Stimulated activated CD8-positive, alpha-beta memory T cell treated with anti-CD3 and anti-CD28 coated beads, Interleukin-4, amount 100 ng/mL, for 48 hours (primary cell): ENCODE data around the gene TTLL13.

Experiments
- DNase-seq: peaks from one replicate; pipeline ENCODE4 v3.0.0-alpha.2; 2020

TTLL13 gene

GRCh38 chr15:90249203-90249863 is at the start of gene TTLL13:
TSS of gene TTLL13 (plus strand) at chr15:90249556. CDS start at chr15:90250631, 1,075 bp downstream.
- DNase-seq = peak; percentile 96

GRCh38 chr15:90200534-90201129 is 48.7 kb upstream of the TTLL13 start:
- DNase-seq = no peak

GRCh38 chr15:90201130-90201943 is 48.0 kb upstream of the TTLL13 start, which contains the start of gene SEMA4B:
TSS of gene SEMA4B (plus strand) at chr15:90201330. CDS start at chr15:90201579, 249 bp downstream.
- peak; percentile 79 for DNase-seq

- no peak for DNase-seq
Measured at GRCh38 chr15:90201944-90202375, 47.4 kb upstream of the TTLL13 start.

GRCh38 chr15:90202929-90203328 is 46.4 kb upstream of the TTLL13 start:
- no peak for DNase-seq

- no peak for DNase-seq
Measured at GRCh38 chr15:90203473-90203872, 45.9 kb upstream of the TTLL13 start.

- DNase-seq = no peak
Measured at GRCh38 chr15:90203922-90204321, 45.4 kb upstream of the TTLL13 start.

- DNase-seq = no peak
Measured at GRCh38 chr15:90205050-90205848, 44.1 kb upstream of the TTLL13 start.

GRCh38 chr15:90205886-90206285 is 43.5 kb upstream of the TTLL13 start:
- DNase-seq = no peak

- DNase-seq = no peak
Measured at GRCh38 chr15:90207252-90207651, 42.1 kb upstream of the TTLL13 start.

GRCh38 chr15:90208356-90208755 is 41.0 kb upstream of the TTLL13 start:
- no peak for DNase-seq

- DNase-seq = peak; percentile 44
Measured at GRCh38 chr15:90209591-90209990, 39.8 kb upstream of the TTLL13 start.

GRCh38 chr15:90210593-90210992 is 38.8 kb upstream of the TTLL13 start:
- DNase-seq = no peak

- DNase-seq = no peak
Measured at GRCh38 chr15:90211009-90211408, 38.3 kb upstream of the TTLL13 start.

- DNase-seq = no peak
Measured at GRCh38 chr15:90211440-90212143, 37.8 kb upstream of the TTLL13 start.

GRCh38 chr15:90212221-90213098 is 36.9 kb upstream of the TTLL13 start:
- DNase-seq = no peak

GRCh38 chr15:90213122-90213817 is 36.1 kb upstream of the TTLL13 start:
- DNase-seq = no peak

GRCh38 chr15:90213818-90214204 is 35.5 kb upstream of the TTLL13 start:
- DNase-seq = no peak

GRCh38 chr15:90214553-90215196 is 34.7 kb upstream of the TTLL13 start:
- DNase-seq = no peak
